Central memory CD8-positive, alpha-beta T cell (primary cell): ENCODE measurements around the gene KMT2C.
A peak's percentile ranks its signal among the peaks of the same experiment; 100 is the strongest.

Experiments
- ATAC-seq: fragments of 150-1000 bp; cut with Tn5 transposase; replicated peaks from 2 replicates; pipeline ENCODE4 v1.10.0; 2022; ENCODE audit warnings: mild to moderate bottlenecking, moderate FRiP score, moderate number of reproducible peaks; ENCODE audit not compliant: poor library complexity, severe bottlenecking; ENCODE audit errors: extremely low read depth
- DNase-seq, 2 donors: peaks; one replicate each; pipeline ENCODE4 v3.0.0; 2021; ENCODE audit warnings: low spot score in 2 of 2
- H3K27ac Mint-ChIP-seq: one replicate; pipeline ENCODE4 v1.8.0; 2022; ENCODE audit warnings: low read depth, mild to moderate bottlenecking, moderate library complexity, mixed read lengths
- H3K27me3 Mint-ChIP-seq: one replicate; pipeline ENCODE4 v1.8.0; 2022; ENCODE audit warnings: mixed read lengths
- H3K36me3 Mint-ChIP-seq: one replicate; pipeline ENCODE4 v1.8.0; 2022; ENCODE audit warnings: mild to moderate bottlenecking, moderate library complexity, mixed read lengths; ENCODE audit not compliant: insufficient read depth
- H3K4me1 Mint-ChIP-seq: one replicate; pipeline ENCODE4 v1.8.0; 2022; ENCODE audit warnings: mixed read lengths
- H3K4me3 Mint-ChIP-seq: one replicate; pipeline ENCODE4 v1.8.0; 2022; ENCODE audit warnings: mild to moderate bottlenecking, moderate library complexity, mixed read lengths
- H3K9me3 Mint-ChIP-seq: one replicate; pipeline ENCODE4 v1.8.0; 2022; ENCODE audit warnings: mixed read lengths

Gene KMT2C

GRCh38 chr7:152338561-152338960, 97.2 kb downstream of the KMT2C start:
- DNase-seq: no peak
- no peak for ATAC-seq
- peak overlapping the region; percentile 22 for H3K27ac Mint-ChIP-seq
- H3K4me3 Mint-ChIP-seq: no peak overlapping the region
- peaks cover 6% of the 10 kb centered on the region for H3K36me3 Mint-ChIP-seq
- peaks cover 50% of the 10 kb centered on the region for H3K4me1 Mint-ChIP-seq
- H3K27me3 Mint-ChIP-seq: no peaks in the 10 kb centered on the region
- no peaks in the 10 kb centered on the region for H3K9me3 Mint-ChIP-seq

- peak overlapping the region; percentile 65 for H3K4me3 Mint-ChIP-seq
- no peaks in the 10 kb centered on the region for H3K27me3 Mint-ChIP-seq
Observed at GRCh38 chr7:152336754-152337368, 98.9 kb downstream of the KMT2C start.

DNA sequence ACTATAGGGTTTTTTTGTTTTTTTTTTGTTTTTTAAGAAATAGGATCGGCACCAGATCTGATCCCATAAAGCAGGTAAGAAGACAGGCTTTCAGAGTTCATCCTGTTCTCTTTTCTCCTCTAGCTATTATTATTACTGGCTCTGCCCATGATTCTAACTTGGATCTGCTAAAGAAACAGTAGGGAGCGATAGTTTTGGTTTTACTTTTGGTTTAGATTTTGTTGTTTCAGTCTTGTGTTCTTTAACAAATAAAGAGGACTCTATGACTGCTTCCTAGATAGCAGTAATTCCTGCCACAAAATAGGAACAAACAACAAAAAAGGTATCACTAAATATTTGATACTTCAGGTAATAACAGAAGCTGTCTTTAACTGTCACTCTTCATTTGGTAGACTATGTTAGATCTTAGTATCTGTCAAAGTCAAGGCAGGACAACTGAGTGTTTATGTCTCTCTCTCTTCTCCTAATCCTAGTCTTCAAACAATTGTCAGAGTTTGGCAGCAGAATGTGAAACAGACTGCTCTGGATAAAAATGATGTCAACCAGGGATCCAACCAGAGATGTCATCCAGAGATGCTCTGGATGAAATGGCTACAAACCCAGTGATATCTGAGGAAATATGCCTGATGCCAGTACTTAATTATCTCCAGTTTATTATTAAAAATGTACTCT, 99.8 kb downstream of the KMT2C start:
- peak overlapping the region; percentile 78 for H3K27ac Mint-ChIP-seq
- H3K4me1 Mint-ChIP-seq: peaks cover 52% of the 10 kb centered on the region
- no peaks in the 10 kb centered on the region for H3K27me3 Mint-ChIP-seq
- ATAC-seq (peak; percentile 38), DNase-seq (no peak)
- no peaks in the 10 kb centered on the region for H3K9me3 Mint-ChIP-seq
- peaks cover 3% of the 10 kb centered on the region for H3K36me3 Mint-ChIP-seq
- H3K4me3 Mint-ChIP-seq: peak overlapping the region; percentile 65

More at GRCh38 chr7:152336754-152337368, 98.9 kb downstream of the KMT2C start:
- peaks cover 3% of the 10 kb centered on the region for H3K36me3 Mint-ChIP-seq
- peak; percentile 65 for ATAC-seq
- DNase-seq: no peak
- H3K4me1 Mint-ChIP-seq: peaks cover 54% of the 10 kb centered on the region
- H3K27ac Mint-ChIP-seq: peak overlapping the region; percentile 78
- no peaks in the 10 kb centered on the region for H3K9me3 Mint-ChIP-seq

- H3K27ac Mint-ChIP-seq: peak overlapping the region; percentile 18
Observed at GRCh38 chr7:152333134-152333533, 102.7 kb downstream of the KMT2C start.

DNA sequence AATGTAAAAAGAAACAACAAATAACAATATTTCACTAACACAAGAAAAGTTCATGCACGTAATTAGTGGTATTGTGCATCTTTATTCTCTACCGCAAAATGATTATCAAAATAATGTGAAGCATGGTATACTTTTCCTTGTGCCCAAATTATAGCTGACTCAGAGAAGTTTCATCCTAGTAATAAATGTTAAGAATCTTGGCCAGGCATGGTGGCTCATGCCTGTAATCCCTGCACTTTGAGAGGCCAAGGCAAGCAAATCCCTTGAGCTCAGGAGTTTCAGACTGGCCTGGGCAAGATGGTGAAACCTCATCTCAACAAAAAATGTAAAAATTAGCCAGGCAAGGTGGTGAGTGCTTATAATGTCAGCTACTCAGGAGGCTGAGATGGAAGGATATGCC, 105.0 kb downstream of the KMT2C start:
- no peak for ATAC-seq
- DNase-seq: no peak
- no peaks in the 10 kb centered on the region for H3K9me3 Mint-ChIP-seq
- no peak overlapping the region for H3K27ac Mint-ChIP-seq
- peaks cover 40% of the 10 kb centered on the region for H3K4me1 Mint-ChIP-seq
- H3K4me3 Mint-ChIP-seq: no peak overlapping the region
- no peaks in the 10 kb centered on the region for H3K27me3 Mint-ChIP-seq
- H3K36me3 Mint-ChIP-seq: peaks cover 17% of the 10 kb centered on the region

More at GRCh38 chr7:152333134-152333533, 102.7 kb downstream of the KMT2C start:
- ATAC-seq: no peak
- H3K9me3 Mint-ChIP-seq: no peaks in the 10 kb centered on the region
- no peak for DNase-seq
- peaks cover 59% of the 10 kb centered on the region for H3K4me1 Mint-ChIP-seq
- H3K27me3 Mint-ChIP-seq: no peaks in the 10 kb centered on the region
- peaks cover 17% of the 10 kb centered on the region for H3K36me3 Mint-ChIP-seq
- no peak overlapping the region for H3K4me3 Mint-ChIP-seq

GRCh38 chr7:152329469-152329868, 106.3 kb downstream of the KMT2C start:
- peak overlapping the region; percentile 89 for H3K27ac Mint-ChIP-seq

GRCh38 chr7:152328234-152328633, 107.6 kb downstream of the KMT2C start:
- ATAC-seq: no peak
- DNase-seq: no peak
- Mint-ChIP-seq H3K4me1 (peaks cover 36% of the 10 kb centered on the region), H3K36me3 (peaks cover 18% of the 10 kb centered on the region), H3K9me3 (no peaks in the 10 kb centered on the region), H3K27ac (peak overlapping the region; percentile 4), H3K4me3 (no peak overlapping the region), H3K27me3 (no peaks in the 10 kb centered on the region)

More at GRCh38 chr7:152329469-152329868, 106.3 kb downstream of the KMT2C start:
- no peak for DNase-seq
- Mint-ChIP-seq H3K4me1 (peaks cover 32% of the 10 kb centered on the region), H3K9me3 (no peaks in the 10 kb centered on the region), H3K27me3 (no peaks in the 10 kb centered on the region), H3K36me3 (peaks cover 18% of the 10 kb centered on the region), H3K4me3 (no peak overlapping the region)
- ATAC-seq: no peak

DNA sequence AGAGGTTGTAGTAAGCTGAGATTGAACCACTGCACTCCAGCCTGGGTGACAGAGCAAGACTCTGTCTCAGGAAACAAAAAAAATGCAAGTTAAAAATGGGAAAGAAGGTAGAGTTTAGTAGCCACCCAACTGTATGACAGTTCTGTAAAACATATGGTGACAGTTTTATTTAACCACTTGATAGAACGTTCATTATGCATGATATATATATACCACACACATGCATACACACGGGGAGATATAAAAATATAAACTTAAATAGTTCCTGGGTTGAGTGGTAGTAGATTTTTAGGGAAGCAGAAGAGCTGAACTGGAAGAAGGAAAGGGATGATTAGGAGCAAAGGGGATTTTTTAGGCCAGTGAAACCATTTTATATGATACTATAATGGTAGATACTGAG, 120.0 kb downstream of the KMT2C start:
- Mint-ChIP-seq H3K27me3 (no peaks in the 10 kb centered on the region), H3K36me3 (peaks cover 12% of the 10 kb centered on the region)

GRCh38 chr7:152313831-152314604, 121.8 kb downstream of the KMT2C start:
- Mint-ChIP-seq H3K4me1 (peaks cover 39% of the 10 kb centered on the region), H3K27me3 (no peaks in the 10 kb centered on the region), H3K4me3 (no peak overlapping the region), H3K27ac (peak overlapping the region; percentile 58), H3K9me3 (no peaks in the 10 kb centered on the region), H3K36me3 (peaks cover 16% of the 10 kb centered on the region)
- DNase-seq: no peak
- peak; percentile 50 for ATAC-seq

More for the DNA sequence above, 120.0 kb downstream of the KMT2C start:
- DNase-seq (no peak), ATAC-seq (no peak)
- H3K9me3 Mint-ChIP-seq: no peaks in the 10 kb centered on the region
- peaks cover 46% of the 10 kb centered on the region for H3K4me1 Mint-ChIP-seq
- no peak overlapping the region for H3K27ac Mint-ChIP-seq
- no peak overlapping the region for H3K4me3 Mint-ChIP-seq

DNA sequence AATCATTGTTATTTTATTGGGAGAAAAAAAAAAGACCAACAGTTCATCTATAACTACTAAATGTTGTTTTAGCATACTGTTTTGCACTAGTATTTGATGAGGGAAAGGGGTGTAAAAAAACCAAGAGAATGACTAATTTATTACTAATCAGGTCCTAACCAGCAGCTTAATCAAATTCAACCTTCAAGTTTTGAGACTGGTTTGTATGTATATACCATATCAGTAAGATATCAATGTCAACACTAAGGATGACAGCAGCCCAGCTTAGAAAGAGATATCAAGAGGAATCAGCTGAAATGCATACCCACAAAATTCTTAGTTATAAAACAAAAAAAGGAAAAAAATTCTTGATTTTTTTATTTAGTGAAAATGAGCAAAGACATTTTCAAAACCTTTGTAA, 122.6 kb downstream of the KMT2C start:
- ATAC-seq (no peak), DNase-seq (no peak)
- Mint-ChIP-seq H3K36me3 (peaks cover 20% of the 10 kb centered on the region), H3K4me3 (no peak overlapping the region), H3K9me3 (no peaks in the 10 kb centered on the region), H3K4me1 (peaks cover 39% of the 10 kb centered on the region), H3K27ac (no peak overlapping the region), H3K27me3 (no peaks in the 10 kb centered on the region)

DNA sequence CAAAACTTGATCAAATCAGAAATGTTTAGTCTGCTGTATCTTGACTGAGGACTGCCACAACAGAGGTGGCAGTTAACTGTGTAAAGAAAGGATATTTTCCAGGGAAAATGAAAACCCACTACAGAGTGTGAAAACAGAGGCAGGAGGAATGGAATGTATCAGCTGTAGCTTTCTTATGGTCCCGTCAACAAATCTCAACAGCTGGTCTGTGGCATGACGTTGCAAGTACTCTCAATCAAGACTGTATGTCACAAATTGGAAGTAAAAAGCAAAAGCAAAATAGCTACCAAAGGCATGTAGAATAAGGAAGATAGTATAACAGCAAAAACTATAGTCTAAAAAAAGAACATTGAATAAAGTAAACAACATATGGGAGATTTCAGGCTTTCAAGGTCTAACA, 123.5 kb downstream of the KMT2C start:
- Mint-ChIP-seq H3K27me3 (no peaks in the 10 kb centered on the region), H3K27ac (no peak overlapping the region), H3K4me3 (no peak overlapping the region), H3K4me1 (peaks cover 34% of the 10 kb centered on the region), H3K36me3 (peaks cover 26% of the 10 kb centered on the region), H3K9me3 (no peaks in the 10 kb centered on the region)
- no peak for ATAC-seq
- no peak for DNase-seq

DNA sequence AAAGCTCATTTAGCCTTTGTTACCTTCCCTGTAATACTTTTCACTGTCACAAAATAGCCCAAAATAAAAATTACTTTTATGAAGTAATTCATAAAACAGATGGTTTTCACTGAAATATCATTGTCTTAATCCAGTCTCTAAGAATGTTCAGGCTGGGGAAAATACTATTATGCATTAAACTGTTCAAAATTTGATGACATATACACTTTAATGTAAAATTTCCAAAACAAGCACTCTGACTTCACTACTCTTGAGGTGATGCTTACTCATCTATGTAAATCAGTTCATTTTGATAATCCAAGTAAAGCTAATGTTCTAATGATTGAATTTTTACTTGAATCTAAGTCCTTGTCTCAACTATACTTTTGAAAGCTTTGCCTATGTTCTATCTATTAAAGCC, 127.9 kb downstream of the KMT2C start:
- no peaks in the 10 kb centered on the region for H3K9me3 Mint-ChIP-seq
- DNase-seq: no peak
- ATAC-seq: no peak
- peaks cover 4% of the 10 kb centered on the region for H3K4me1 Mint-ChIP-seq
- no peaks in the 10 kb centered on the region for H3K27me3 Mint-ChIP-seq
- H3K27ac Mint-ChIP-seq: no peak overlapping the region
- no peak overlapping the region for H3K4me3 Mint-ChIP-seq
- H3K36me3 Mint-ChIP-seq: peaks cover 27% of the 10 kb centered on the region
